Lung (tissue), 12 donors: Measurements from ENCODE around the gene TMEM150C. TPM values are rescaled to one million over a fixed set of nuclear protein-coding genes. Genes with fewer than 3 reads are reported as not detected.
A peak's percentile ranks its signal among the peaks of the same experiment; 100 is the strongest.
"Not testable (repeated sequence)": the region's sequence is repeated elsewhere in the genome, so short reads cannot be mapped to it uniquely, and the experiment has no call there.

Experiments used
- ATAC-seq: fragments of 200-7000 bp; cut with Tn5 transposase; one replicate; pipeline ENCODE4 v1.9.1; 2020; ENCODE audit warnings: moderate number of reproducible peaks; ENCODE audit not compliant: insufficient read depth, low FRiP score
- DNase-seq, 3 donors: peaks; one replicate each; pipeline ENCODE4 v3.0.0-alpha.2; 2013 to 2017
- H3K27ac ChIP-seq, 2 donors: one replicate each; pipeline ENCODE4 v1.5.1; 2013; ENCODE audit warnings: mild to moderate bottlenecking in 2 of 2, moderate library complexity in 2 of 2, control low read depth in 1 of 2, inconsistent platforms in 1 of 2, low read depth in 1 of 2, low read length in 1 of 2
- H3K27me3 ChIP-seq, 3 donors: one replicate each; pipeline ENCODE4 v1.5.1; 2013; ENCODE audit warnings: low read length in 2 of 3; ENCODE audit not compliant: control insufficient read depth in 3 of 3, insufficient read depth in 3 of 3
- H3K36me3 ChIP-seq, 4 donors: one replicate each; pipeline ENCODE4 v1.5.1; 2013; ENCODE audit warnings: low read length in 4 of 4, mild to moderate bottlenecking in 1 of 4, moderate library complexity in 1 of 4; ENCODE audit not compliant: control insufficient read depth in 4 of 4, insufficient read depth in 4 of 4
- H3K4me1 ChIP-seq, 5 donors: one replicate each; pipeline ENCODE4 v1.5.1; 2013; ENCODE audit warnings: low read length in 5 of 5, mild to moderate bottlenecking in 2 of 5, moderate library complexity in 1 of 5; ENCODE audit not compliant: control insufficient read depth in 5 of 5, insufficient read depth in 5 of 5
- H3K4me3 ChIP-seq: one replicate; pipeline ENCODE4 v1.5.1; 2013; ENCODE audit warnings: mild to moderate bottlenecking, control low read depth, moderate library complexity
- H3K9ac ChIP-seq, 2 donors: one replicate each; pipeline ENCODE4 v1.5.1; 2013; ENCODE audit warnings: low read length in 2 of 2, control low read depth in 1 of 2; ENCODE audit not compliant: insufficient read depth in 1 of 2
- H3K9me3 ChIP-seq, 4 donors: one replicate each; pipeline ENCODE4 v1.5.1; 2013; ENCODE audit warnings: low read length in 3 of 4, mild to moderate bottlenecking in 1 of 4, moderate library complexity in 1 of 4; ENCODE audit not compliant: control insufficient read depth in 4 of 4, insufficient read depth in 3 of 4
- WGBS, 2 donors: extraction: QIAGEN DNeasy Blood & Tissue Kit; methylation state at CpG; one replicate each; pipeline ENCODE4 v1.1.7; 2013; 5-methylcytosine and 5-hydroxymethylcytosine counted together
- polyA plus RNA-seq, 2 donors: library from polyadenylated mRNA; stranded (reverse); fragments of 200-250 nt; gene quantifications; one replicate each; pipeline ENCODE4 v1.2.1, GENCODE V29; 2013
- total RNA-seq, 2 donors: library from RNA; depleted of rRNA in 1 of 2; stranded (reverse); fragments of >200 nt in 1 of 2; gene quantifications; one replicate each; pipeline ENCODE4 v1.2.1, GENCODE V29; 2014 to 2021
- TF ChIP-seq, protein P1 (sequence below): IDR thresholded peaks from 2 replicates; pipeline ENCODE4 v1.5.1; 2012; ENCODE audit warnings: mild to moderate bottlenecking; ENCODE audit errors: control extremely low read depth, extremely low read depth
- donor health status: control.
- donor health status: control.
- donor health status: Bipolar disorder and iron deficiency.
- donor health status: healthy.
- donor health status: DM: yes; HTN: yes; CAD: no.

Gene TMEM150C
- total and polyA plus RNA-seq, 4 donors: 2.5 to 10.4 (median 4.2) TPM

DNA sequence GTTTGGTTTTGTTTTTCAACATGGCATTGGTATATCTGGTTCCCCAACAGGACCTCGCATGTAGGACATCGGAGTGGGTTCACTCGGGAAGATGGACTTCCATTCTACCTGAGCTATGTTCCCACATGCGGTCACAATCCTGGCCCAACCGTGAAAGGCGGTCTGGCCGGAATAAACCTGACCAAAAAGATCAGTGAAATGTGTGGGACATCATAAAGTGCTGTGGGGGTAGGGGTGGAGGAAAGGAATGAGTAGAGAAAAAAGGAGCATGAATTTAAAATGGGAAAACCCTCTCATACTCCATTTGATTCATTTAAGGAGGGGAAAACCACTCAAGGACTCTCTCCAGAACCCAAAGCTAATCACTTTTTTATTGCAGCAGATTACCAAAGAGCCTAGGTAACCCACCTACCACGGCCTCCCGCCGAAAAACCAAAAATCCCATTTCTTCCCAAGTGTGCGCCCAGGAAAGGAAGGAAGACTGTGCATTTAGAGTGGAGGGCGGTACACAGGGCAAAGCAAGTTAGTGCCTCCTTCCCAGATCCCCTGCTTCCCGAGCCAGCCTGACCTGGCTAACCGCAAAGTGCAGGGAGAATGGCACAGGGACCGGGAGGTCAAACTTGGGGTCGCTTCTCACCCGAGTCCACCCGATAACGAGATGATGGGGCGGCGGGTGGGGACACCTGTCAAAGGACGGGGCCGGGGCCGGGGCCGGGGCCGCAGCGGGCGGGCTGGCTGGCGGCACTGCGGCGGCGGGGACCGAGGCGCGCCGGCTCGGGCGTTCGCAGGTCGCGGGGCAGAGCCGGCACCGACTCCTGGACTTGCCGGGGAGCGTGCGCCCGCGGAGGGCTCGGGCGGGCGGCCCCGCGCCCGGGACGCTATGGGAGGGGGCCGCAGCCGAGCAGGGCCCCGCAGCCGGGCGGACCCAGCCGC, 669 bp downstream of the TMEM150C start:
- H3K9me3 ChIP-seq: no peaks in the 10 kb centered on the region
- H3K9ac ChIP-seq: no peak overlapping the region
- H3K27ac ChIP-seq: no peak overlapping the region
- no peak for ATAC-seq
- DNase-seq: peak; percentile 5 to 36 (median 26)
- TF ChIP-seq, protein P1, sequence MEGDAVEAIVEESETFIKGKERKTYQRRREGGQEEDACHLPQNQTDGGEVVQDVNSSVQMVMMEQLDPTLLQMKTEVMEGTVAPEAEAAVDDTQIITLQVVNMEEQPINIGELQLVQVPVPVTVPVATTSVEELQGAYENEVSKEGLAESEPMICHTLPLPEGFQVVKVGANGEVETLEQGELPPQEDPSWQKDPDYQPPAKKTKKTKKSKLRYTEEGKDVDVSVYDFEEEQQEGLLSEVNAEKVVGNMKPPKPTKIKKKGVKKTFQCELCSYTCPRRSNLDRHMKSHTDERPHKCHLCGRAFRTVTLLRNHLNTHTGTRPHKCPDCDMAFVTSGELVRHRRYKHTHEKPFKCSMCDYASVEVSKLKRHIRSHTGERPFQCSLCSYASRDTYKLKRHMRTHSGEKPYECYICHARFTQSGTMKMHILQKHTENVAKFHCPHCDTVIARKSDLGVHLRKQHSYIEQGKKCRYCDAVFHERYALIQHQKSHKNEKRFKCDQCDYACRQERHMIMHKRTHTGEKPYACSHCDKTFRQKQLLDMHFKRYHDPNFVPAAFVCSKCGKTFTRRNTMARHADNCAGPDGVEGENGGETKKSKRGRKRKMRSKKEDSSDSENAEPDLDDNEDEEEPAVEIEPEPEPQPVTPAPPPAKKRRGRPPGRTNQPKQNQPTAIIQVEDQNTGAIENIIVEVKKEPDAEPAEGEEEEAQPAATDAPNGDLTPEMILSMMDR: no peak
- peak overlapping the region; percentile 83 for H3K4me3 ChIP-seq
- no peaks in the 10 kb centered on the region for H3K36me3 ChIP-seq
- H3K27me3 ChIP-seq: no peaks in the 10 kb centered on the region
- 15 to 26% methylated on average over 31 to 61 of the region's 61 CpGs for WGBS, 2 donors
- peaks cover 0 to 17% (median 4%) of the 10 kb centered on the region in 5 donors for H3K4me1 ChIP-seq

DNA sequence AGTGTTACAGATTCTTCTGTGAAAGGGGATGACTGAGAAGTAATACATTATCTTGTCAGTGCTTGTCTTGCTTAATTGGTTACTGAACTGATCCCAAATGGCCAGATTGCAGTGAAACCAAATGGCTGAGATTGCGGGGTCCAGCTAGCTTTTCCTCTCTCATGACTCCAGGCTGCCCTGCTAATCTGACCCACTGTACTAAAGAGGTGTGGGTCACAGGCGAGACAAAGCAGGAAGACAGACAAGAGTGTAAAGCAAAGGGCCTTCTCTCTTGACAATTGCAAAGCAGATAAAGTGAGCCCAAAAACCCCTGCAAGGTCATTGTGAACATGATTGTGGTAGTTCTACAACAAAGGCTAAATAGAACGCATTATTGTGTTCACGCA, 2.1 kb downstream of the TMEM150C start:
- TF ChIP-seq, protein P1: no peak
- Histone ChIP-seq H3K4me3 (no peak overlapping the region), H3K4me1 (peaks cover 0 to 17% (median 4%) of the 10 kb centered on the region in 5 donors), H3K27ac (no peak overlapping the region), H3K27me3 (no peaks in the 10 kb centered on the region), H3K9ac (no peak overlapping the region), H3K36me3 (no peaks in the 10 kb centered on the region), H3K9me3 (no peaks in the 10 kb centered on the region)
- no peak for DNase-seq
- ATAC-seq: no peak
- WGBS, 2 donors: 90 to 94% methylated on average over 4 of the region's 4 CpGs

DNA sequence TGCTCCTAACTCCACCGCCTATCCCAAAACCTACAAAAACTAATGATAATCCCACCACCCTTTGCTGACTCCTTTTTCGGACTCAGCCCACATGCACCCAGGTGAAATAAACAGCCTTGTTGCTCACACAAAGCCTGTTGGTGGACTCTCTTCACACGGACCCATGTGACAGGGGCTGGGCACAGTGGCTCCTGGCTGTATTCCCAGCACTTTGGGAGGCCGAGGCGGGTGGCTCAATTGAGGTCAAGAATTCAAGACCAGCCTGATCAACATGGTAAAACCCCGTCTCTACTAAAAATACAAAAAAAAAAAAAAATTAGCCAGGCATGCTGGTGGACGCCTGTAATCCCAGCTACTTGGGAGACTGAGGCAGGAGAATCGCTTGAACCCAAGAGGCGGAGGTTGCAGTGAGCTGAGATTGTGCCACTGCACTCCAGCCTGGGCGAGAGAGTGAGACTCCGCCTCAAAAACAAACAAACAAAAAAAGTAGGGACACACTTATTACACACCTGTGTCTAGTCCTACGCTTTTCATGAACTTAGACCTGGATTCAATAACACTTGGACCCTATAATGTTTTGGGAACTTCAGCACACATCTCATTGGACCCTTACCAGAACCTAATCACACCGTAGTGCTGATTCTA, 2.6 kb downstream of the TMEM150C start:
- WGBS, 2 donors: 80 to 89% methylated on average over 13 of the region's 13 CpGs
- H3K27me3 ChIP-seq, H3K9ac ChIP-seq, H3K9me3 ChIP-seq, ATAC-seq, H3K4me3 ChIP-seq, H3K27ac ChIP-seq, H3K36me3 ChIP-seq, DNase-seq: not testable (repeated sequence)
- peaks cover 0 to 17% (median 4%) of the 10 kb centered on the region in 5 donors for H3K4me1 ChIP-seq

DNA sequence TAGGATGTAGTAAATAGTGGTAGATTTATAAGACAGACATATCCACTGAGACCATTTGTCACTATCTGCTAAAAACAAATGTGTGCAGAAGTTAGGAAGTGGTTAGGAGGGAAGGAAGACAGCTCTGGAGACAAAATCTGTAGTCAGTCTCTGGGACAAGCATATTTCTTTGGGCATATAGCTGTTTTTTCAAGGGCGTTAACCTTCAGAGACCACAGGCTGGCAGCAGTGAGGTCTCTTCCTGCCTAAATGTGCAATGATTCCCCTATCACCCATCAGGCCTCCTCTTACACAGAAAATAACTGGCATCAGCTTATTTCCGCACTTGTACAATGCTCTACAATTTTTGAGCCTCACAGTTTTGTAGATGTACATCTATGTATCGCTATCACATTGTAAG, 6.5 kb downstream of the TMEM150C start:
- peak; percentile 18 to 40 (median 25) for DNase-seq
- Histone ChIP-seq H3K27ac (no peak overlapping the region), H3K4me3 (no peak overlapping the region), H3K9ac (no peak overlapping the region), H3K4me1 (peaks cover 0 to 7% (median 4%) of the 10 kb centered on the region in 5 donors), H3K9me3 (no peaks in the 10 kb centered on the region), H3K27me3 (no peaks in the 10 kb centered on the region), H3K36me3 (no peaks in the 10 kb centered on the region)
- TF ChIP-seq, protein P1: no peak
- 56 to 74% methylated on average over 3 of the region's 3 CpGs for WGBS, 2 donors
- no peak for ATAC-seq
